Adrenal gland (tissue), 5 donors: ENCODE data around the gene SLC1A2.

Experiments used
- CTCF ChIP-seq, 6 experiments: fragments of 450-650 bp in 4 of 6; fragments of 200-600 bp in 2 of 6; sonication (generic) in 1 of 6; IDR thresholded peaks; 1 replicate in 5 of 6; 2 replicates in 1 of 6; pipeline versions ENCODE4 v1.5.1 to v1.8.0; 2016 to 2021; ENCODE audit warnings: antibody characterized with exemption in 6 of 6, mild to moderate bottlenecking in 2 of 6, moderate library complexity in 1 of 6
- POLR2A ChIP-seq, 2 donors: fragments of 450-650 bp; IDR thresholded peaks; one replicate each; pipeline ENCODE4 v1.6.1; 2017; ENCODE audit warnings: antibody characterized with exemption in 2 of 2, mild to moderate bottlenecking in 2 of 2, moderate library complexity in 1 of 2
- donor health status: DM: no; HTN: no; CAD: no.

- TF ChIP-seq CTCF (IDR thresholded peaks at IDR 0.05) (no peak), POLR2A (IDR thresholded peaks at IDR 0.05) (no peak)
Measured at GRCh38 chr11:35373284-35373933, 45.9 kb downstream of the SLC1A2 start.
